ENCODE measurements around the gene FGF3.

- TF ChIP-seq EZH2 (IDR thresholded peaks at IDR 0.05; ENCODE audit: insufficient read depth, low read length) (no peak), CTCF (IDR thresholded peaks at IDR 0.05; ENCODE audit: insufficient read depth, low read depth, low read length) (no peak)
These were observed 31.8 kb downstream of the FGF3 start for GRCh38 chr11:69787457-69787856.

Measured in astrocyte (in vitro differentiated cells and primary cell).